Sigmoid colon (tissue), 4 donors: ENCODE data around the gene SF3B2.

ENCODE experiments used
- CTCF ChIP-seq, 4 experiments: fragments of 450-650 bp in 3 of 4; fragments of 200-600 bp in 1 of 4; IDR thresholded peaks; one replicate each; pipeline ENCODE4 v1.5.1; 2016 to 2019; ENCODE audit warnings: antibody characterized with exemption in 4 of 4, mild to moderate bottlenecking in 3 of 4, moderate library complexity in 2 of 4
- EP300 ChIP-seq, 4 donors: sonication (generic); formaldehyde crosslinking; IDR thresholded peaks; one replicate each; pipeline ENCODE4 v1.6.1; 2017; ENCODE audit warnings: antibody characterized with exemption in 4 of 4
- POLR2A ChIP-seq, 2 donors: fragments of 450-650 bp; IDR thresholded peaks; one replicate each; pipeline ENCODE4 v1.6.1; 2016; ENCODE audit warnings: antibody characterized with exemption in 2 of 2, mild to moderate bottlenecking in 2 of 2, moderate library complexity in 2 of 2
- POLR2AphosphoS5 ChIP-seq, 4 donors: sonication (generic); formaldehyde crosslinking; IDR thresholded peaks; one replicate each; pipeline ENCODE4 v1.6.1; 2017; ENCODE audit warnings: antibody characterized with exemption in 4 of 4

DNA sequence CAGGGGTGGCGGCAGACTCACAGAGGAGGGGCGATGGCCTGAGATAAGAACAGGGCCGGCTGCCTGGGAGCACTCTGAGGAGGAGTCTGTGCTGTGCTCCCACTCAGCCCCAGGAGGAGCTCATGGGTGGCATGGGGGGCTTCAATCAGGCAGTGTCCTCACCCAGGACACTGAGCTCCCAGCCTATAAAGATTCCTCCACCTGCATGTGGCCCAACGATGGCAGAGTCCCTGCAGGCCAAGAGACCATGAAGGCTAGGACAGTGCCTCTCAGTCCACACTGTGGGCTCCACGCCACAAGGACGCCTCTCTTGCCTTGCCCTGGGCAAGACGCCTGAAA lies 38.4 kb upstream of the SF3B2 start:
- TF ChIP-seq CTCF (IDR thresholded peaks at IDR 0.05), result no peak
- no peak for TF ChIP-seq POLR2A (IDR thresholded peaks at IDR 0.05)
- no peak for TF ChIP-seq POLR2AphosphoS5 (IDR thresholded peaks at IDR 0.05)
- no peak for TF ChIP-seq EP300 (IDR thresholded peaks at IDR 0.05)
